Type B pancreatic cell (in vitro differentiated cells): ENCODE measurements around the gene SOHLH1. TPM values are rescaled to one million over a fixed set of nuclear protein-coding genes. Genes with fewer than 3 reads are reported as not detected.

Experiments used
- DNase-seq: peaks from one replicate; pipeline ENCODE4 v3.0.0; 2021; ENCODE audit warnings: mixed read lengths; ENCODE audit not compliant: unreplicated experiment; ENCODE audit errors: extremely low spot score
- H3K27ac Mint-ChIP-seq: 2 replicates; pipeline ENCODE4 v1.8.0; 2021; ENCODE audit warnings: mild to moderate bottlenecking, mixed read lengths
- H3K27me3 Mint-ChIP-seq: 2 replicates; pipeline ENCODE4 v1.8.0; 2021; ENCODE audit warnings: mixed read lengths
- H3K36me3 Mint-ChIP-seq: 2 replicates; pipeline ENCODE4 v1.8.0; 2021; ENCODE audit warnings: mixed read lengths
- H3K4me1 Mint-ChIP-seq: one replicate; pipeline ENCODE4 v1.8.0; 2021; ENCODE audit warnings: mixed read lengths; ENCODE audit not compliant: unreplicated experiment
- H3K4me3 Mint-ChIP-seq: 2 replicates; pipeline ENCODE4 v1.8.0; 2021; ENCODE audit warnings: mild to moderate bottlenecking, mixed read lengths
- H3K9me3 Mint-ChIP-seq: 2 replicates; pipeline ENCODE4 v1.8.0; 2021; ENCODE audit warnings: mixed read lengths
- total RNA-seq: library from RNA; stranded (reverse); gene quantifications from 2 replicates; pipeline ENCODE4 v1.2.1, GENCODE V29; 2021; ENCODE audit warnings: low replicate concordance
- TF ChIP-seq, protein P1 (sequence below): fragments of 200-600 bp; sonication (generic); conservative IDR thresholded peaks from 2 replicates; pipeline ENCODE4 v1.5.0; 2021; ENCODE audit warnings: antibody characterized with exemption, mild to moderate bottlenecking

SOHLH1 gene
- total RNA-seq, 1 donor from 2014 or later = not detected

DNA sequence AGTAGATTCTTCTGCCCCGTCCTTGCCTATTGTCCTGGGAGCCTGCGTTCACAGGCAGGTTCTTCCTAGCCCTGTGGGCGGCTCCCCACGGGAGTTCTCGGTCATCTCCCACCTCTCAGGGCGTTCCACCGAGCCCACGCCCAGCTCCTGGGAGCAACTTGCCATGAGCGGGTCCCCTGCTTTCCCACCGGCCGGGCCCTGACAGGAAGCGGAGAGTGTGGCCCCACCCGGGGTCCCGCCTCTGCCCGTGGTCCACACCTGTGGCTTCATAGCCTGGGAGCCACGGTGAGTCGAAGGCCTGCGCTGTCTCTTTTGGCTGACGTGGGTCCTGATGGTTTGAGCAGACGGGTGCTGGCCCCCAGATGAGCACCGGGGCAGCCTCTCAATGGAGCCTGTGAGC lies 45.9 kb upstream of the SOHLH1 start:
- Mint-ChIP-seq H3K36me3 (no peaks in the 10 kb centered on the region), H3K4me1 (no peaks in the 10 kb centered on the region), H3K4me3 (no peak overlapping the region), H3K27ac (no peak overlapping the region), H3K9me3 (no peaks in the 10 kb centered on the region), H3K27me3 (peaks cover 3% of the 10 kb centered on the region)
- DNase-seq = no peak
- TF ChIP-seq, protein P1, sequence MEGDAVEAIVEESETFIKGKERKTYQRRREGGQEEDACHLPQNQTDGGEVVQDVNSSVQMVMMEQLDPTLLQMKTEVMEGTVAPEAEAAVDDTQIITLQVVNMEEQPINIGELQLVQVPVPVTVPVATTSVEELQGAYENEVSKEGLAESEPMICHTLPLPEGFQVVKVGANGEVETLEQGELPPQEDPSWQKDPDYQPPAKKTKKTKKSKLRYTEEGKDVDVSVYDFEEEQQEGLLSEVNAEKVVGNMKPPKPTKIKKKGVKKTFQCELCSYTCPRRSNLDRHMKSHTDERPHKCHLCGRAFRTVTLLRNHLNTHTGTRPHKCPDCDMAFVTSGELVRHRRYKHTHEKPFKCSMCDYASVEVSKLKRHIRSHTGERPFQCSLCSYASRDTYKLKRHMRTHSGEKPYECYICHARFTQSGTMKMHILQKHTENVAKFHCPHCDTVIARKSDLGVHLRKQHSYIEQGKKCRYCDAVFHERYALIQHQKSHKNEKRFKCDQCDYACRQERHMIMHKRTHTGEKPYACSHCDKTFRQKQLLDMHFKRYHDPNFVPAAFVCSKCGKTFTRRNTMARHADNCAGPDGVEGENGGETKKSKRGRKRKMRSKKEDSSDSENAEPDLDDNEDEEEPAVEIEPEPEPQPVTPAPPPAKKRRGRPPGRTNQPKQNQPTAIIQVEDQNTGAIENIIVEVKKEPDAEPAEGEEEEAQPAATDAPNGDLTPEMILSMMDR = no peak

DNA sequence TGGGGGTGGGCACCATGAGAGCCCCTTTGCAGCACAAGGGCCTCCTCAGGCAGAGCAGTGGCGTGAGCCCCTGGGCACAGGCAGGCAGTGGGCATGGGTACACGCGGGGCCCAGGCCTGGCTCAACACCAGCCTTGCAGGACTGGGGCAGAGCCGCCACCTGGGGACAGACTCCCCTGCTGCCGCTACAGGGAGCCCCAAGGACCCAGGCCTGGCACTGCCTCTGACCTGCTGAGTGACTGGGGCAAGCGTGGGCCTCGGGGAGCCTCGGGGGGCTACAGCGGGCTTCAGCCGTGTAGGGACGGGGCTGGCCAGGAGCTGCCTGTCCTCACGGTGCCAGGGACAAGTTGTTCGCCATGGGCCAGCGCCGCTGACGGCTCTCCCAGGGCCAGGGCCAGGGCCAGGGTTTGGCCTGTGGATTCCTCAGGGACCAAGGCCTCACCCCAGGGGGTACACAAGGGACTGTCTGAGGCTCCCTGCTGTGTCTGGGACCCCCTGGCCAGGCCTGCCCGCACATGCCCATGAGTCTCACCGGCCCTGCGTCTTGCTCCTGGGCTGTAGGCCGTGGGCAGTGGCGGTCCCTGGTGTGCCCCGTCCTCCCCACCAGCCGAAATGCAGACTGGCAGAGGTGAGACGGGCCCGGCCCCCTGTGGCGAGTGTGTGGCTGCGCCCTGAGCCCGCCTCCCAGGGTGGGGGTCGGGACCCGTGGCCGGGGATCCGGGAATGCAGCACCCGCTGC lies 45.2 kb upstream of the SOHLH1 start:
- TF ChIP-seq, protein P1 = no peak
- no peak overlapping the region for H3K4me3 Mint-ChIP-seq

GRCh38 chr9:135743546-135744332 lies 44.5 kb upstream of the SOHLH1 start:
- Mint-ChIP-seq H3K27ac (no peak overlapping the region), H3K36me3 (no peaks in the 10 kb centered on the region), H3K4me1 (no peaks in the 10 kb centered on the region), H3K9me3 (no peaks in the 10 kb centered on the region), H3K27me3 (peaks cover 11% of the 10 kb centered on the region), H3K4me3 (no peak overlapping the region)
- TF ChIP-seq, protein P1 = no peak
- DNase-seq = no peak

More for the DNA sequence above, 45.2 kb upstream of the SOHLH1 start:
- Mint-ChIP-seq H3K27me3 (peaks cover 8% of the 10 kb centered on the region), H3K9me3 (no peaks in the 10 kb centered on the region), H3K27ac (no peak overlapping the region), H3K36me3 (no peaks in the 10 kb centered on the region), H3K4me1 (no peaks in the 10 kb centered on the region)
- DNase-seq = no peak

DNA sequence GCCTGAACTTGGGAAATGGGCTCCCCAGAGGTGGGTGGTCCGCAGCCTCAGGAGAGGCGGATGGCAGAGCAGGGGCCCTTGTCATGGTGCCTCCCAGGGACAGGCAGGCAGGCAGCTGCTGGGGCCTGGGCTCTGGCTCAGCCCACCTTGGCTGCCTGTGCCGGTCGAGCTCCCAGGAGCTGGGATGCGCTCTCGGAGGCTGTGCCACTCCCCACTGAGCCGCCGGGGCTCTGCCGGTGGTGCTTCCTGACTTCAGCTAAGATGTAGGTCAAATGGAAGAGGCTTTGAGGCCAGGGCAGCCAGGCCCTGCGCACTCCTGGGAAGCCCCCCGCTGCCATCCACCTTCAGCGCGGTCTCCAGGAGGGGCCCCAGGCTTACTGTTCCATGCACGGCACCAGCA lies 43.7 kb upstream of the SOHLH1 start:
- Mint-ChIP-seq H3K27ac (no peak overlapping the region), H3K9me3 (no peaks in the 10 kb centered on the region), H3K36me3 (no peaks in the 10 kb centered on the region), H3K27me3 (peaks cover 13% of the 10 kb centered on the region), H3K4me1 (no peaks in the 10 kb centered on the region), H3K4me3 (no peak overlapping the region)
- TF ChIP-seq, protein P1 = no peak
- no peak for DNase-seq

DNA sequence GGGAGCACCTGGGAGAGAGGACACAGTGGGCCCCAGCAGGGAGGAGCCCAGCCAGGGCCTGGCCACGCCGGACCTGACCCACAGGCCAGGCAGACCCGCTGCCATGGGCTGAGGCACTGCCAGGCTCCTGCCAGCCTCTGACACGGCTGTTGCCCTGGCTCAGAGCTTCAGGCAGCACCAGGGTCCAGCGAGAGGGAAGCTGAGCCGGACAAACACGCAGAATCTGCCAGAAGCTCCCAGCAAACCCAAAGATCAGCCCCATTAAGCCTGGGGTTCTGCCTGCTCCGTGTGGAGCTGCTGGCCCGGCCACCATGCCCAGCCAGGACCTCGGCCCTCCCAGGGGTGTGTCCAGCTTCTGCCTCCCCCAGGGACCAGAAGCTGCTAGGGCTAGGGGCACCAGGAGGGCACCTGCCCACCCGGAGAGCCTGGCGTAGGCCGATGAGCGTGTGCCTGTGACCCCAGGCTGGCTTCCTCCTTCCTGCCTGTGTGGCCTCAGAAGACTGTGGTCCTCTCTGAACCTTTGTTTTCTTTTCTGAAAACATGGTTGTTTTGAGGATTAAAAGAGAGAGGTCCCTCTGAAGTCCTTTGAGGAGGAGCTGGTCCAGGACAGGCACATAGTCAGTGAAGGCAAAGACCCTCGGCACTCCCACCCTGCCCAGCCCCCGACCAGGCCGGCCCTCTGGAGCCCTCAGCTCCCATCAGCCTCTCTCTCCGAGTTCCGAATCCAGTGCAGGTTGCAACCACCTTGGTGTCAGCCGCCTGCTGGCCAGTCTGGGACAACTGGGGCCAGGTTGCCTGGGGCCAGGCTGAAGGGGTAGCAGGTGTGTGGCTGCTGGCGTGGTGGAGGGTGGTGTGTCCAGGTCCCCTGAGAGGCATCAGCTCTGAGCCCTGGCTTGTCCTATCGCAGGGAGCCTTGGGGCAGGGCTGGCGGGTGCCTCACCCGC lies 42.3 kb upstream of the SOHLH1 start:
- TF ChIP-seq, protein P1 = no peak
- peaks cover 21% of the 10 kb centered on the region for H3K27me3 Mint-ChIP-seq
- no peaks in the 10 kb centered on the region for H3K36me3 Mint-ChIP-seq
- no peaks in the 10 kb centered on the region for H3K9me3 Mint-ChIP-seq
- H3K27ac Mint-ChIP-seq = no peak overlapping the region
- DNase-seq = no peak
- H3K4me3 Mint-ChIP-seq = no peak overlapping the region
- no peaks in the 10 kb centered on the region for H3K4me1 Mint-ChIP-seq
